SK-N-MC (cell line): ENCODE results near the gene IQGAP3.

ENCODE experiments used
- EZH2 ChIP-seq: fragments of 200-600 bp; sonication (generic); IDR thresholded peaks from one replicate; pipeline ENCODE4 v1.6.1; 2017; ENCODE audit warnings: antibody characterized with exemption
- POLR2AphosphoS5 ChIP-seq: IDR thresholded peaks from 2 replicates; pipeline ENCODE4 v1.6.1; 2012; ENCODE audit warnings: mild to moderate bottlenecking, low read depth, low read length, borderline replicate concordance

DNA sequence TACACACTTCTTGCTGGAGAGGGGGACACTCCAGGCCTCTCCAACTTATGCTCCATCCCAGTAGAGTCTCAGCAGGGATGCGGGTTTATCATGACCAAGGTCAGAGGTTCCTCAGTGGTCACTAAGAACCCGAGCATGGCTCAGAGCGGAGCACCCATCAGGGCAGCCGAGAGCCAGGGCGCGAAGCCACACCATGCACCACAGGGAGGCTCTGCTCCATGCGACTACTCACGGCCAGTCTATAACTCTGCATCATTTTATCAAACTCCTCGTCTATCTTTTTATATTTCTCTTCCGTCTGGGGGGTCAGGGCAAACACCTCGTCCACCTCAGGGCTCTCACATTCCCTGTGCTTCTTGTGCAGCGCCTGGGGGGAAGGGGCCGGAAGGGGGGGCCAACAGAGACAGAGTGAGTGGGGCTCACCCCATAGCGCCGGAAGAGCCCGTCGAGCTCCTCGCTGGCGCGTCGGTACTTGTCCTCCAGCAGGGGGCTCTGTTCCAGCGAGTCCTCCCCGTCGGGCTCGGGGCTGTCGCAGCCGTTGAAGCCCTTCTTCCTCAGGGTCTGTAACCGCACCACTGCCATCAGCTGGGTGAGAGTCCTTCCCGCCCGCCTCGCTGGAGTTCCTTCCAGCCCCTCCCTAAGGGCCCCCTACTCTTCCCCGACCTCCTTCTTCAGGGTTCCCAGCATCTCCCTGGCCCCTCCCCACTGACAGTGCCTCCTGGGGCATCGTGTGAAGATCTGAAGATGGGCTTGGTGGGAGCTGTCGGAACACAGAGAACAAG, 91.8 kb downstream of the IQGAP3 start:
- no peak for TF ChIP-seq EZH2
- no peak for TF ChIP-seq POLR2AphosphoS5
